KBM-7 (cell line): ENCODE measurements around the gene CAPN10.
A peak's percentile ranks its signal among the peaks of the same experiment; 100 is the strongest.
"Not testable (repeated sequence)": the region's sequence is repeated elsewhere in the genome, so short reads cannot be mapped to it uniquely, and the experiment has no call there.

Experiments
- DNase-seq: peaks from one replicate; pipeline ENCODE4 v3.0.0-alpha.2; 2015
- in situ Hi-C: fragments of 300-500 bp; cut with MboI; formaldehyde crosslinking; loops from 2 replicates; pipeline ENCODE4 v1.14.3; 2020; ENCODE audit warnings: low sequenced_read_pairs, low pct_unique_long_range_greater_than_20kb, mixed read lengths

Gene CAPN10

GRCh38 chr2:240586198-240586918 is at the start of gene CAPN10:
TSS of gene CAPN10 (plus strand) at chr2:240586734. CDS start at chr2:240586912, 178 bp downstream.
- DNase-seq, result peak; percentile 95
- in situ Hi-C loops, result no loop called here

- DNase-seq, result no peak
- in situ Hi-C loops, result no loop called here
Measured at GRCh38 chr2:240538031-240538780, 48.3 kb upstream of the CAPN10 start.

- in situ Hi-C loops, DNase-seq: not testable (repeated sequence)
Measured at GRCh38 chr2:240539101-240539500, 47.4 kb upstream of the CAPN10 start.

- DNase-seq, result no peak
- in situ Hi-C loops, result no loop called here
Measured at GRCh38 chr2:240539906-240540305, 46.6 kb upstream of the CAPN10 start.

- no peak for DNase-seq
- in situ Hi-C loops, result no loop called here
Measured at GRCh38 chr2:240551288-240551687, 35.2 kb upstream of the CAPN10 start.

GRCh38 chr2:240551811-240552210 is 34.7 kb upstream of the CAPN10 start:
- DNase-seq, result no peak
- in situ Hi-C loops, result no loop called here

- in situ Hi-C loops, result no loop called here
- DNase-seq, result no peak
Measured at GRCh38 chr2:240553956-240554480, 32.5 kb upstream of the CAPN10 start.

GRCh38 chr2:240554767-240555493 is 31.6 kb upstream of the CAPN10 start:
- no peak for DNase-seq
- in situ Hi-C loops, result no loop called here

GRCh38 chr2:240555541-240556250 is 30.8 kb upstream of the CAPN10 start:
- in situ Hi-C loops, result no loop called here
- DNase-seq, result no peak

GRCh38 chr2:240556553-240557100 is 29.9 kb upstream of the CAPN10 start:
- in situ Hi-C loops, result no loop called here
- DNase-seq, result peak; percentile 67

- in situ Hi-C loops, result no loop called here
- DNase-seq, result no peak
Measured at GRCh38 chr2:240557101-240557751, 29.3 kb upstream of the CAPN10 start.

- in situ Hi-C loops, result no loop called here
- no peak for DNase-seq
Measured at GRCh38 chr2:240557808-240558207, 28.7 kb upstream of the CAPN10 start, which contains the start of gene ANKMY1. TSS of gene ANKMY1 (minus strand) at chr2:240557988. CDS start at chr2:240557335, 653 bp downstream.

GRCh38 chr2:240558236-240558761 is 28.2 kb upstream of the CAPN10 start:
- in situ Hi-C loops, result no loop called here
- DNase-seq, result no peak

- in situ Hi-C loops, result no loop called here
Measured at GRCh38 chr2:240559286-240559685, 27.2 kb upstream of the CAPN10 start.

GRCh38 chr2:240560084-240560479 is 26.5 kb upstream of the CAPN10 start, which contains the start of gene DUSP28:
TSS of gene DUSP28 (plus strand) at chr2:240560357. CDS start at chr2:240560685, 328 bp downstream.
- in situ Hi-C loops, result no loop called here
- peak; percentile 91 for DNase-seq

More at GRCh38 chr2:240559286-240559685, 27.2 kb upstream of the CAPN10 start:
- no peak for DNase-seq

GRCh38 chr2:240560480-240561324 is 25.8 kb upstream of the CAPN10 start:
- DNase-seq, result peak; percentile 96
- in situ Hi-C loops, result no loop called here
